WTC11 (cell line): ENCODE measurements around the gene METTL25B. TPM values are rescaled to one million over a fixed set of nuclear protein-coding genes. Genes with fewer than 3 reads are reported as not detected.
A peak's percentile ranks its signal among the peaks of the same experiment; 100 is the strongest.

Experiments
- ATAC-seq: fragments of 200-7000 bp; cut with Tn5 transposase; 2 replicates; pipeline ENCODE4 v1.10.0; 2021; ENCODE audit warnings: mild to moderate bottlenecking, moderate library complexity
- CTCF ChIA-PET: fragments of 300-600 bp; sonication (Branson Sonifier 250); formaldehyde crosslinking; loops from one replicate; lab custom pipeline; 2021; ENCODE audit warnings: antibody characterized with exemption; lab: Charles Lee
- POLR2A ChIA-PET: fragments of 350-600 bp; sonication (Branson Sonifier 250); formaldehyde crosslinking; loops from one replicate; lab custom pipeline; 2021; ENCODE audit warnings: antibody characterized with exemption; lab: Charles Lee
- DNase-seq: peaks from one replicate; pipeline ENCODE4 v3.0.0; 2021; ENCODE audit warnings: low spot score
- H3K27ac Mint-ChIP-seq: 2 replicates; pipeline ENCODE4 v1.8.0; 2021; ENCODE audit warnings: mixed read lengths
- H3K27me3 Mint-ChIP-seq: 2 replicates; pipeline ENCODE4 v1.8.0; 2021; ENCODE audit warnings: low read depth, mild to moderate bottlenecking, moderate library complexity, mixed read lengths
- H3K36me3 Mint-ChIP-seq: 2 replicates; pipeline ENCODE4 v1.8.0; 2021; ENCODE audit warnings: mixed read lengths
- H3K4me1 Mint-ChIP-seq: 2 replicates; pipeline ENCODE4 v1.8.0; 2022; ENCODE audit warnings: mixed read lengths
- H3K4me3 Mint-ChIP-seq: 2 replicates; pipeline ENCODE4 v1.8.0; 2021; ENCODE audit warnings: mild to moderate bottlenecking, moderate library complexity, mixed read lengths
- H3K9me3 Mint-ChIP-seq: 2 replicates; pipeline ENCODE4 v1.8.0; 2021; ENCODE audit warnings: mixed read lengths
- CREB1 ChIP-seq: sonication (generic); formaldehyde crosslinking; IDR thresholded peaks from 2 replicates; pipeline ENCODE4 v1.8.0; 2023; ENCODE audit warnings: mild to moderate bottlenecking, missing genetic modification reagents
- GRHL2 ChIP-seq: fragments of 250-450 bp; sonication (Bioruptor Pico); IDR thresholded peaks from 2 replicates; pipeline ENCODE4 v1.8.0; 2022; ENCODE audit warnings: mild to moderate bottlenecking, moderate library complexity; ENCODE audit not compliant: insufficient replicate concordance, severe bottlenecking
- NR1H2 ChIP-seq: sonication (generic); formaldehyde crosslinking; IDR thresholded peaks from 2 replicates; pipeline ENCODE4 v1.9.0; 2021; ENCODE audit warnings: mild to moderate bottlenecking, moderate library complexity, missing genetic modification reagents
- NR2C2 ChIP-seq: sonication (generic); formaldehyde crosslinking; IDR thresholded peaks from 2 replicates; pipeline ENCODE4 v1.8.0; 2022; ENCODE audit warnings: mild to moderate bottlenecking, missing genetic modification reagents
- NR3C1 ChIP-seq: sonication (generic); formaldehyde crosslinking; conservative IDR thresholded peaks from 2 replicates; pipeline ENCODE4 v1.8.1; 2023; ENCODE audit warnings: low read depth, mild to moderate bottlenecking, missing genetic modification reagents
- SMAD4 ChIP-seq: sonication (generic); formaldehyde crosslinking; IDR thresholded peaks from 2 replicates; pipeline ENCODE4 v1.8.0; 2022; ENCODE audit warnings: mild to moderate bottlenecking, missing genetic modification reagents
- TCF7 ChIP-seq: sonication (generic); formaldehyde crosslinking; IDR thresholded peaks from 2 replicates; pipeline ENCODE4 v1.8.0; 2022; ENCODE audit warnings: mild to moderate bottlenecking, low read depth, missing genetic modification reagents, moderate library complexity
- ZNF219 ChIP-seq: sonication (generic); formaldehyde crosslinking; IDR thresholded peaks from 2 replicates; pipeline ENCODE4 v1.8.0; 2023; ENCODE audit warnings: missing genetic modification reagents, mild to moderate bottlenecking, borderline replicate concordance
- ZNF416 ChIP-seq: fragments of 250-450 bp; sonication (Bioruptor Pico); IDR thresholded peaks from 2 replicates; pipeline ENCODE4 v1.9.0; 2021; ENCODE audit warnings: mild to moderate bottlenecking, inconsistent platforms
- total RNA-seq: library from RNA; stranded (reverse); gene quantifications from 3 replicates; pipeline ENCODE4 v1.2.3, GENCODE V29; 2021
- TF ChIP-seq, protein P1 (sequence below): sonication (generic); formaldehyde crosslinking; IDR thresholded peaks from 2 replicates; pipeline ENCODE4 v1.8.0; 2022; ENCODE audit warnings: missing genetic modification reagents
- TF ChIP-seq, protein P2 (sequence below): sonication (generic); formaldehyde crosslinking; IDR thresholded peaks from 2 replicates; pipeline ENCODE4 v1.8.0; 2022; ENCODE audit warnings: mild to moderate bottlenecking, missing genetic modification reagents
- TF ChIP-seq, protein P3 (sequence below): sonication (generic); formaldehyde crosslinking; IDR thresholded peaks from 2 replicates; pipeline ENCODE4 v1.8.1; 2022; ENCODE audit warnings: low read depth, mild to moderate bottlenecking, moderate library complexity, missing genetic modification reagents, borderline replicate concordance
- TF ChIP-seq, protein P4 (sequence below): fragments of 250-450 bp; sonication (Bioruptor Pico); IDR thresholded peaks from 2 replicates; pipeline ENCODE4 v1.9.0; 2021; ENCODE audit warnings: mild to moderate bottlenecking, borderline replicate concordance
- TF ChIP-seq, protein P5 (sequence below): sonication (generic); formaldehyde crosslinking; IDR thresholded peaks from 2 replicates; pipeline ENCODE4 v1.8.1; 2023; ENCODE audit warnings: mild to moderate bottlenecking, moderate library complexity, missing genetic modification reagents
- TF ChIP-seq, protein P6 (sequence below): sonication (generic); formaldehyde crosslinking; IDR thresholded peaks from 2 replicates; pipeline ENCODE4 v1.8.0; 2022; ENCODE audit warnings: mild to moderate bottlenecking, missing genetic modification reagents

METTL25B gene
- total RNA-seq, 1 experiment from 2014 or later, result 32.0 TPM

DNA sequence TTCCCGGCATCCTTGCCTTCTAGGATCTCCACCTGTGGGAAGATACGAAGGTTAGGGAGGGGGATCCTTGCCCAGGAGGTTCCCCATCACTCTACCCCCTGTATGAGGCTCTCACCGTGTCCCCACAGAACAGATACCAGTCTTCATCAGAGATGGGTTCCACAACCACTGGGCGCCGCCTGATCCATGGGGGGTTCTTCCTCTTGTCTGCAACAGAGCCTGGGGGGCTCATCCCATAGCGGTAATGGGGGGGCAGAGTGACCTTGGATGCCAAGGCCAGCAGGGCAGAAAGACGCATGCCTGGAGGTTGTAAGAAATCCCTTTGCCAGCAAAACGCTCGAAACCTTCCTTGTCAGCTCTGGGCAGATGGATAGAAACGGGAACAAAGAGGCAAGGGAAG is 10.1 kb downstream of the METTL25B start:
- ChIA-PET CTCF (interaction anchor here (1.0 to 1.1 kb wide), 2 partner anchors 12 to 49 kb away, joined by 3 read pairs; no protein-coding TSS in a partner anchor), POLR2A (no interaction called here)
- Mint-ChIP-seq H3K36me3 (peaks cover 20% of the 10 kb centered on the region), H3K4me1 (peaks cover 14% of the 10 kb centered on the region), H3K27me3 (no peaks in the 10 kb centered on the region), H3K9me3 (no peaks in the 10 kb centered on the region), H3K27ac (no peak overlapping the region), H3K4me3 (no peak overlapping the region)
- ATAC-seq (no peak), DNase-seq (no peak)
- TF ChIP-seq, protein P1, sequence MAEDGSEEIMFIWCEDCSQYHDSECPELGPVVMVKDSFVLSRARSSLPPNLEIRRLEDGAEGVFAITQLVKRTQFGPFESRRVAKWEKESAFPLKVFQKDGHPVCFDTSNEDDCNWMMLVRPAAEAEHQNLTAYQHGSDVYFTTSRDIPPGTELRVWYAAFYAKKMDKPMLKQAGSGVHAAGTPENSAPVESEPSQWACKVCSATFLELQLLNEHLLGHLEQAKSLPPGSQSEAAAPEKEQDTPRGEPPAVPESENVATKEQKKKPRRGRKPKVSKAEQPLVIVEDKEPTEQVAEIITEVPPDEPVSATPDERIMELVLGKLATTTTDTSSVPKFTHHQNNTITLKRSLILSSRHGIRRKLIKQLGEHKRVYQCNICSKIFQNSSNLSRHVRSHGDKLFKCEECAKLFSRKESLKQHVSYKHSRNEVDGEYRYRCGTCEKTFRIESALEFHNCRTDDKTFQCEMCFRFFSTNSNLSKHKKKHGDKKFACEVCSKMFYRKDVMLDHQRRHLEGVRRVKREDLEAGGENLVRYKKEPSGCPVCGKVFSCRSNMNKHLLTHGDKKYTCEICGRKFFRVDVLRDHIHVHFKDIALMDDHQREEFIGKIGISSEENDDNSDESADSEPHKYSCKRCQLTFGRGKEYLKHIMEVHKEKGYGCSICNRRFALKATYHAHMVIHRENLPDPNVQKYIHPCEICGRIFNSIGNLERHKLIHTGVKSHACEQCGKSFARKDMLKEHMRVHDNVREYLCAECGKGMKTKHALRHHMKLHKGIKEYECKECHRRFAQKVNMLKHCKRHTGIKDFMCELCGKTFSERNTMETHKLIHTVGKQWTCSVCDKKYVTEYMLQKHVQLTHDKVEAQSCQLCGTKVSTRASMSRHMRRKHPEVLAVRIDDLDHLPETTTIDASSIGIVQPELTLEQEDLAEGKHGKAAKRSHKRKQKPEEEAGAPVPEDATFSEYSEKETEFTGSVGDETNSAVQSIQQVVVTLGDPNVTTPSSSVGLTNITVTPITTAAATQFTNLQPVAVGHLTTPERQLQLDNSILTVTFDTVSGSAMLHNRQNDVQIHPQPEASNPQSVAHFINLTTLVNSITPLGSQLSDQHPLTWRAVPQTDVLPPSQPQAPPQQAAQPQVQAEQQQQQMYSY, result no peak
- 0 out of 2 replicates have a peak, but pooled peaks have one; percentile 20 for TF ChIP-seq NR1H2 (CRISPR knock-in tag)
- no peak for TF ChIP-seq TCF7 (CRISPR knock-in tag)

DNA sequence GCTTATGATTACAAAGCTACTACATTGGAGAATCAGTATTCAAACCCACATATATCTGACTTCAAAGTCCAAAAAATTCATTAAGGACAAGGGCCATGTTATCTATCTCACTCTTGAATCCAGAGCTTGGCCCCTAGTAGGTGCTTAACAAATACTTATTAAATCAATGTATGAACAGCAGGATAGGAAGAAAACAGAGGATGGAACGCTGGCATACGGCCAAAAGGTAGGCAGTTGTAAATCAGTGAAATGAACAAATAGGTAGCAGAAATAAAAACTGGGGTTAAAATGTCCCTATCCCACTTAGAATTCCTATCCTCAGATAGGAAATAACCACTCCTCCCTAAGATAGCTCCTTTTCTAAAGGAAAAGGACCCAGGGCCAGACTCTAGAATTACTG is 10.6 kb downstream of the METTL25B start:
- Mint-ChIP-seq H3K27me3 (no peaks in the 10 kb centered on the region), H3K9me3 (no peaks in the 10 kb centered on the region), H3K36me3 (peaks cover 24% of the 10 kb centered on the region), H3K27ac (0 out of 2 replicates have a peak overlapping the region, but pooled peaks have one; percentile 41), H3K4me1 (peaks cover 14% of the 10 kb centered on the region), H3K4me3 (peak overlapping the region; percentile 31; the same call in 1 of the 2 replicates)
- no peak for TF ChIP-seq GRHL2 (CRISPR knock-in tag)
- no peak for TF ChIP-seq ZNF219 (CRISPR knock-in tag)
- no peak for ATAC-seq
- ChIA-PET CTCF (interaction anchor here (1.0 to 1.1 kb wide), 2 partner anchors 13 to 50 kb away, joined by 3 read pairs; no protein-coding TSS in a partner anchor), POLR2A (no interaction called here)
- DNase-seq, result no peak

DNA sequence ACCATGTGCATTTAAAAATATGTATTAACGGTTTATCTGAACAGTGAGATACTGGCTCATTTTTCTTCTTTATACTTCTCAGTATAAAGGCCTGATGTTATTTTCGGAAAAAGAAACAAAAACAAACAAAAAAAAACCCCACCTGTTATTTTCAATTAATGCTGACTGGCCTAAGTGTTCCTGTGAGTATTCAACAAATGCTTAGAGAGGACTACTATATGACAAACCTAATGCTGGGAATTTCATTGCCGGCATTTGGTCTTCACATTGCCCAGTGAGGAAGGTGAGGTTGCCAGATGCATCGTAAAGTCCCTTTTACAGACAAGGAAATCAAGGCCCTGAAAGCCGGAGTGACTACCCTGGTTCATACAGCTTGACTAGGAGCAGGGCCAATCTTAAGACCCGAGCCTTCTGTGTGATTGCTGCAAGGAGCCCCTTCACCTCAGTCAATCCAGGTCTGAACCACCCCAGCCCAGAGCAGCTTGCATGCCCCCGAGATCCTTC is 12.0 kb downstream of the METTL25B start:
- H3K4me3 Mint-ChIP-seq, result peak overlapping the region; percentile 90
- H3K9me3 Mint-ChIP-seq, result no peaks in the 10 kb centered on the region
- POLR2A ChIA-PET, result interaction anchor here (0.5 to 2.1 kb wide), 14 partner anchors 10 to 594 kb away, joined by 3 to 36 read pairs (median 6); partner anchors contain the start of genes HDGF, ISG20L2, METTL25B and PRCC
- CTCF ChIA-PET, result interaction anchor here (1.0 to 2.2 kb wide), 8 partner anchors 12 to 120 kb away, joined by 3 to 42 read pairs (median 10); partner anchors contain the start of genes ISG20L2, METTL25B and NTRK1
- peaks cover 18% of the 10 kb centered on the region for H3K4me1 Mint-ChIP-seq
- no peaks in the 10 kb centered on the region for H3K27me3 Mint-ChIP-seq
- H3K27ac Mint-ChIP-seq, result peak overlapping the region; percentile 98
- peak; percentile 11 for ATAC-seq
- H3K36me3 Mint-ChIP-seq, result peaks cover 26% of the 10 kb centered on the region
- no peak for DNase-seq
- TF ChIP-seq NR2C2 (CRISPR knock-in tag), result no peak
- TF ChIP-seq, protein P2, sequence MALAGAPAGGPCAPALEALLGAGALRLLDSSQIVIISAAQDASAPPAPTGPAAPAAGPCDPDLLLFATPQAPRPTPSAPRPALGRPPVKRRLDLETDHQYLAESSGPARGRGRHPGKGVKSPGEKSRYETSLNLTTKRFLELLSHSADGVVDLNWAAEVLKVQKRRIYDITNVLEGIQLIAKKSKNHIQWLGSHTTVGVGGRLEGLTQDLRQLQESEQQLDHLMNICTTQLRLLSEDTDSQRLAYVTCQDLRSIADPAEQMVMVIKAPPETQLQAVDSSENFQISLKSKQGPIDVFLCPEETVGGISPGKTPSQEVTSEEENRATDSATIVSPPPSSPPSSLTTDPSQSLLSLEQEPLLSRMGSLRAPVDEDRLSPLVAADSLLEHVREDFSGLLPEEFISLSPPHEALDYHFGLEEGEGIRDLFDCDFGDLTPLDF (CRISPR knock-in tag), result no peak
- no peak for TF ChIP-seq TCF7 (CRISPR knock-in tag)
- TF ChIP-seq, protein P3, sequence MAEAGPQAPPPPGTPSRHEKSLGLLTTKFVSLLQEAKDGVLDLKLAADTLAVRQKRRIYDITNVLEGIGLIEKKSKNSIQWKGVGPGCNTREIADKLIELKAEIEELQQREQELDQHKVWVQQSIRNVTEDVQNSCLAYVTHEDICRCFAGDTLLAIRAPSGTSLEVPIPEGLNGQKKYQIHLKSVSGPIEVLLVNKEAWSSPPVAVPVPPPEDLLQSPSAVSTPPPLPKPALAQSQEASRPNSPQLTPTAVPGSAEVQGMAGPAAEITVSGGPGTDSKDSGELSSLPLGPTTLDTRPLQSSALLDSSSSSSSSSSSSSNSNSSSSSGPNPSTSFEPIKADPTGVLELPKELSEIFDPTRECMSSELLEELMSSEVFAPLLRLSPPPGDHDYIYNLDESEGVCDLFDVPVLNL (CRISPR knock-in tag), result no peak
- TF ChIP-seq NR3C1, result no peak
- TF ChIP-seq, protein P4, sequence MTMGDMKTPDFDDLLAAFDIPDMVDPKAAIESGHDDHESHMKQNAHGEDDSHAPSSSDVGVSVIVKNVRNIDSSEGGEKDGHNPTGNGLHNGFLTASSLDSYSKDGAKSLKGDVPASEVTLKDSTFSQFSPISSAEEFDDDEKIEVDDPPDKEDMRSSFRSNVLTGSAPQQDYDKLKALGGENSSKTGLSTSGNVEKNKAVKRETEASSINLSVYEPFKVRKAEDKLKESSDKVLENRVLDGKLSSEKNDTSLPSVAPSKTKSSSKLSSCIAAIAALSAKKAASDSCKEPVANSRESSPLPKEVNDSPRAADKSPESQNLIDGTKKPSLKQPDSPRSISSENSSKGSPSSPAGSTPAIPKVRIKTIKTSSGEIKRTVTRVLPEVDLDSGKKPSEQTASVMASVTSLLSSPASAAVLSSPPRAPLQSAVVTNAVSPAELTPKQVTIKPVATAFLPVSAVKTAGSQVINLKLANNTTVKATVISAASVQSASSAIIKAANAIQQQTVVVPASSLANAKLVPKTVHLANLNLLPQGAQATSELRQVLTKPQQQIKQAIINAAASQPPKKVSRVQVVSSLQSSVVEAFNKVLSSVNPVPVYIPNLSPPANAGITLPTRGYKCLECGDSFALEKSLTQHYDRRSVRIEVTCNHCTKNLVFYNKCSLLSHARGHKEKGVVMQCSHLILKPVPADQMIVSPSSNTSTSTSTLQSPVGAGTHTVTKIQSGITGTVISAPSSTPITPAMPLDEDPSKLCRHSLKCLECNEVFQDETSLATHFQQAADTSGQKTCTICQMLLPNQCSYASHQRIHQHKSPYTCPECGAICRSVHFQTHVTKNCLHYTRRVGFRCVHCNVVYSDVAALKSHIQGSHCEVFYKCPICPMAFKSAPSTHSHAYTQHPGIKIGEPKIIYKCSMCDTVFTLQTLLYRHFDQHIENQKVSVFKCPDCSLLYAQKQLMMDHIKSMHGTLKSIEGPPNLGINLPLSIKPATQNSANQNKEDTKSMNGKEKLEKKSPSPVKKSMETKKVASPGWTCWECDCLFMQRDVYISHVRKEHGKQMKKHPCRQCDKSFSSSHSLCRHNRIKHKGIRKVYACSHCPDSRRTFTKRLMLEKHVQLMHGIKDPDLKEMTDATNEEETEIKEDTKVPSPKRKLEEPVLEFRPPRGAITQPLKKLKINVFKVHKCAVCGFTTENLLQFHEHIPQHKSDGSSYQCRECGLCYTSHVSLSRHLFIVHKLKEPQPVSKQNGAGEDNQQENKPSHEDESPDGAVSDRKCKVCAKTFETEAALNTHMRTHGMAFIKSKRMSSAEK (CRISPR knock-in tag), result no peak
- TF ChIP-seq, protein P5, sequence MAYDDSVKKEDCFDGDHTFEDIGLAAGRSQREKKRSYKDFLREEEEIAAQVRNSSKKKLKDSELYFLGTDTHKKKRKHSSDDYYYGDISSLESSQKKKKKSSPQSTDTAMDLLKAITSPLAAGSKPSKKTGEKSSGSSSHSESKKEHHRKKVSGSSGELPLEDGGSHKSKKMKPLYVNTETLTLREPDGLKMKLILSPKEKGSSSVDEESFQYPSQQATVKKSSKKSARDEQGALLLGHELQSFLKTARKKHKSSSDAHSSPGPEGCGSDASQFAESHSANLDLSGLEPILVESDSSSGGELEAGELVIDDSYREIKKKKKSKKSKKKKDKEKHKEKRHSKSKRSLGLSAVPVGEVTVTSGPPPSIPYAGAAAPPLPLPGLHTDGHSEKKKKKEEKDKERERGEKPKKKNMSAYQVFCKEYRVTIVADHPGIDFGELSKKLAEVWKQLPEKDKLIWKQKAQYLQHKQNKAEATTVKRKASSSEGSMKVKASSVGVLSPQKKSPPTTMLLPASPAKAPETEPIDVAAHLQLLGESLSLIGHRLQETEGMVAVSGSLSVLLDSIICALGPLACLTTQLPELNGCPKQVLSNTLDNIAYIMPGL, result no peak
- TF ChIP-seq, protein P6, sequence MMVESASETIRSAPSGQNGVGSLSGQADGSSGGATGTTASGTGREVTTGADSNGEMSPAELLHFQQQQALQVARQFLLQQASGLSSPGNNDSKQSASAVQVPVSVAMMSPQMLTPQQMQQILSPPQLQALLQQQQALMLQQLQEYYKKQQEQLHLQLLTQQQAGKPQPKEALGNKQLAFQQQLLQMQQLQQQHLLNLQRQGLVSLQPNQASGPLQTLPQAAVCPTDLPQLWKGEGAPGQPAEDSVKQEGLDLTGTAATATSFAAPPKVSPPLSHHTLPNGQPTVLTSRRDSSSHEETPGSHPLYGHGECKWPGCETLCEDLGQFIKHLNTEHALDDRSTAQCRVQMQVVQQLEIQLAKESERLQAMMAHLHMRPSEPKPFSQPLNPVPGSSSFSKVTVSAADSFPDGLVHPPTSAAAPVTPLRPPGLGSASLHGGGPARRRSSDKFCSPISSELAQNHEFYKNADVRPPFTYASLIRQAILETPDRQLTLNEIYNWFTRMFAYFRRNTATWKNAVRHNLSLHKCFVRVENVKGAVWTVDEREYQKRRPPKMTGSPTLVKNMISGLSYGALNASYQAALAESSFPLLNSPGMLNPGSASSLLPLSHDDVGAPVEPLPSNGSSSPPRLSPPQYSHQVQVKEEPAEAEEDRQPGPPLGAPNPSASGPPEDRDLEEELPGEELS (CRISPR knock-in tag), result no peak
- TF ChIP-seq ZNF416 (CRISPR knock-in tag), result no peak
- no peak for TF ChIP-seq CREB1 (CRISPR knock-in tag)
- TF ChIP-seq SMAD4 (CRISPR knock-in tag), result no peak
